Sigmoid colon (tissue), 7 donors: ENCODE data around the gene RDH11. TPM values are rescaled to one million over a fixed set of nuclear protein-coding genes. Genes with fewer than 3 reads are reported as not detected.

Experiments
- DNase-seq: peaks from one replicate; pipeline ENCODE4 v3.0.0-alpha.2; 2019
- H3K27ac ChIP-seq, 4 donors: fragments of 200-600 bp; sonication (generic); one replicate each; pipeline ENCODE4 v1.5.1; 2016 to 2019; ENCODE audit warnings: mild to moderate bottlenecking in 1 of 4
- H3K27me3 ChIP-seq, 3 donors: fragments of 200-600 bp; sonication (generic); one replicate each; pipeline ENCODE4 v1.5.1; 2019; ENCODE audit warnings: mild to moderate bottlenecking in 1 of 3
- H3K36me3 ChIP-seq, 4 donors: fragments of 200-600 bp; sonication (generic); one replicate each; pipeline ENCODE4 v1.5.1; 2016 to 2019
- H3K4me1 ChIP-seq, 4 donors: fragments of 200-600 bp; sonication (generic); one replicate each; pipeline ENCODE4 v1.5.1; 2017 to 2019
- H3K4me3 ChIP-seq, 4 donors: fragments of 200-600 bp; sonication (generic); one replicate each; pipeline ENCODE4 v1.5.1; 2017 to 2019; ENCODE audit warnings: mild to moderate bottlenecking in 2 of 4, moderate library complexity in 1 of 4
- H3K9me3 ChIP-seq, 4 donors: fragments of 200-600 bp in 3 of 4; sonication (generic) in 3 of 4; one replicate each; pipeline versions ENCODE4 v1.5.1 to v1.6.1; 2013 to 2019
- CTCF ChIP-seq, 4 experiments: fragments of 450-650 bp in 3 of 4; fragments of 200-600 bp in 1 of 4; IDR thresholded peaks; one replicate each; pipeline ENCODE4 v1.5.1; 2016 to 2019; ENCODE audit warnings: antibody characterized with exemption in 4 of 4, mild to moderate bottlenecking in 3 of 4, moderate library complexity in 2 of 4
- EP300 ChIP-seq, 4 donors: sonication (generic); formaldehyde crosslinking; IDR thresholded peaks; one replicate each; pipeline ENCODE4 v1.6.1; 2017; ENCODE audit warnings: antibody characterized with exemption in 4 of 4
- POLR2A ChIP-seq, 2 donors: fragments of 450-650 bp; IDR thresholded peaks; one replicate each; pipeline ENCODE4 v1.6.1; 2016; ENCODE audit warnings: antibody characterized with exemption in 2 of 2, mild to moderate bottlenecking in 2 of 2, moderate library complexity in 2 of 2
- POLR2AphosphoS5 ChIP-seq, 4 donors: sonication (generic); formaldehyde crosslinking; IDR thresholded peaks; one replicate each; pipeline ENCODE4 v1.6.1; 2017; ENCODE audit warnings: antibody characterized with exemption in 4 of 4
- WGBS, 2 donors: extraction: QIAGEN DNeasy Blood & Tissue Kit; methylation state at CpG; one replicate each; pipeline ENCODE4 v1.1.7; 2013; 5-methylcytosine and 5-hydroxymethylcytosine counted together
- intact Hi-C: fragments of 100-400 bp; cut with DNase I; formaldehyde crosslinking; loops from one replicate; pipeline ENCODE4 v1.15.1; 2023
- polyA plus RNA-seq, 3 donors: library from polyadenylated mRNA; stranded (reverse); fragments of 200-250 nt; gene quantifications; one replicate each; pipeline ENCODE4 v1.2.3, GENCODE V29; 2013
- total RNA-seq, 4 donors: library from RNA; depleted of rRNA; stranded (reverse); fragments of >200 nt; gene quantifications; one replicate each; pipeline ENCODE4 v1.1.0, GENCODE V29; 2016
- donor health status: healthy with polysubstance abuse.
- donor health status: Bipolar disorder and iron deficiency.
- donor health status: healthy.

Gene RDH11
- total and polyA plus RNA-seq, 7 donors, result 4.2 to 58.5 (median 34.9) TPM

- TF ChIP-seq CTCF (IDR thresholded peaks at IDR 0.05), result no peak
- TF ChIP-seq POLR2A (IDR thresholded peaks at IDR 0.05), result no peak
- no peak for TF ChIP-seq EP300 (IDR thresholded peaks at IDR 0.05)
- no peak for TF ChIP-seq POLR2AphosphoS5 (IDR thresholded peaks at IDR 0.05)
- Histone ChIP-seq H3K4me3 (no peak overlapping the region), H3K36me3 (peaks cover 3 to 93% (median 24%) of the 10 kb centered on the region in 4 donors), H3K27me3 (no peaks in the 10 kb centered on the region), H3K9me3 (no peaks in the 10 kb centered on the region), H3K4me1 (peaks cover 0 to 37% (median 15%) of the 10 kb centered on the region in 4 donors), H3K27ac (peak overlapping the region in 2 of 4 donors; percentile 8 to 24)
- no peak for DNase-seq
- 90 to 97% methylated on average over 1 of the region's 1 CpG for WGBS, 2 donors
- intact Hi-C loops, result no loop called here
Measured at GRCh38 chr14:67650151-67650550, 45.4 kb downstream of the RDH11 start.

GRCh38 chr14:67646131-67646530 is 49.4 kb downstream of the RDH11 start:
- H3K27ac ChIP-seq, result no peak overlapping the region
- H3K27me3 ChIP-seq, result no peaks in the 10 kb centered on the region
- 84 to 91% methylated on average over 3 of the region's 3 CpGs for WGBS, 2 donors
- TF ChIP-seq CTCF (IDR thresholded peaks at IDR 0.05), result no peak
- TF ChIP-seq POLR2AphosphoS5 (IDR thresholded peaks at IDR 0.05), result no peak
- TF ChIP-seq POLR2A (IDR thresholded peaks at IDR 0.05), result no peak
- TF ChIP-seq EP300 (IDR thresholded peaks at IDR 0.05), result no peak
- DNase-seq, result no peak
- no peak overlapping the region for H3K4me3 ChIP-seq
- no peaks in the 10 kb centered on the region for H3K9me3 ChIP-seq
- intact Hi-C loops, result no loop called here
- H3K4me1 ChIP-seq, result peaks cover 0 to 32% (median 4%) of the 10 kb centered on the region in 4 donors
- H3K36me3 ChIP-seq, result peaks cover 1 to 54% (median 10%) of the 10 kb centered on the region in 4 donors

- H3K27ac ChIP-seq, result no peak overlapping the region
- DNase-seq, result no peak
- intact Hi-C loops, result no loop called here
- H3K36me3 ChIP-seq, result peaks cover 0 to 47% (median 9%) of the 10 kb centered on the region in 4 donors
- TF ChIP-seq POLR2AphosphoS5 (IDR thresholded peaks at IDR 0.05) (no peak), EP300 (IDR thresholded peaks at IDR 0.05) (no peak), POLR2A (IDR thresholded peaks at IDR 0.05) (no peak), CTCF (IDR thresholded peaks at IDR 0.05) (no peak)
- H3K27me3 ChIP-seq, result no peaks in the 10 kb centered on the region
- WGBS, 2 donors, result 92 to 94% methylated on average over 5 of the region's 5 CpGs
- H3K4me1 ChIP-seq, result peaks cover 0 to 25% (median 3%) of the 10 kb centered on the region in 4 donors
- no peaks in the 10 kb centered on the region for H3K9me3 ChIP-seq
- no peak overlapping the region for H3K4me3 ChIP-seq
Measured at GRCh38 chr14:67645414-67645813, 50.1 kb downstream of the RDH11 start.

GRCh38 chr14:67644428-67644827 is 51.1 kb downstream of the RDH11 start:
- Histone ChIP-seq H3K36me3 (peaks cover 0 to 37% (median 3%) of the 10 kb centered on the region in 4 donors), H3K27ac (peak overlapping the region in 2 of 4 donors; percentile 27 to 61), H3K9me3 (no peaks in the 10 kb centered on the region), H3K4me3 (no peak overlapping the region), H3K4me1 (peaks cover 0 to 15% (median 0%) of the 10 kb centered on the region in 4 donors), H3K27me3 (no peaks in the 10 kb centered on the region)
- no peak for TF ChIP-seq CTCF (IDR thresholded peaks at IDR 0.05)
- no peak for TF ChIP-seq POLR2AphosphoS5 (IDR thresholded peaks at IDR 0.05)
- no peak for TF ChIP-seq POLR2A (IDR thresholded peaks at IDR 0.05)
- no peak for TF ChIP-seq EP300 (IDR thresholded peaks at IDR 0.05)
- WGBS, 2 donors, result 92 to 94% methylated on average over 2 of the region's 2 CpGs
- intact Hi-C loops, result no loop called here
- no peak for DNase-seq

GRCh38 chr14:67643713-67644112 is 51.9 kb downstream of the RDH11 start:
- Histone ChIP-seq H3K27me3 (no peaks in the 10 kb centered on the region), H3K36me3 (peaks cover 0 to 30% (median 0%) of the 10 kb centered on the region in 4 donors), H3K27ac (peak overlapping the region in 1 of 4 donors; percentile 61), H3K9me3 (no peaks in the 10 kb centered on the region), H3K4me3 (no peak overlapping the region), H3K4me1 (peaks cover 0 to 15% (median 0%) of the 10 kb centered on the region in 4 donors)
- WGBS, 2 donors, result 37 to 76% methylated on average over 1 of the region's 1 CpG
- TF ChIP-seq POLR2A (IDR thresholded peaks at IDR 0.05) (no peak), EP300 (IDR thresholded peaks at IDR 0.05) (no peak), CTCF (IDR thresholded peaks at IDR 0.05) (no peak), POLR2AphosphoS5 (IDR thresholded peaks at IDR 0.05) (no peak)
- intact Hi-C loops, result no loop called here
- no peak for DNase-seq
